Smooth muscle cell (in vitro differentiated cells): ENCODE measurements around the gene LKAAEAR1. TPM values are rescaled to one million over a fixed set of nuclear protein-coding genes. Genes with fewer than 3 reads are reported as not detected.

Experiments used
- DNase-seq: peaks from one replicate; lab custom pipeline; 2025; ENCODE audit not compliant: unreplicated experiment; lab: John Stamatoyannopoulos, UW
- H2AFZ ChIP-seq: fragments of 200-600 bp; sonication (generic); 2 replicates; pipeline ENCODE4 v1.6.0; 2016; ENCODE audit warnings: antibody characterized with exemption, low read depth, mild to moderate bottlenecking
- H3F3A ChIP-seq: fragments of 200-600 bp; sonication (generic); 2 replicates; pipeline ENCODE4 v1.6.0; 2017; ENCODE audit warnings: antibody characterized with exemption, low read depth
- H3K27ac ChIP-seq: fragments of 200-600 bp; sonication (generic); 2 replicates; pipeline ENCODE4 v1.5.1; 2016; ENCODE audit warnings: low read depth, mild to moderate bottlenecking
- H3K27me3 ChIP-seq: fragments of 200-600 bp; sonication (generic); 2 replicates; pipeline ENCODE4 v1.6.1; 2016; ENCODE audit warnings: low read depth, mild to moderate bottlenecking
- H3K36me3 ChIP-seq: fragments of 200-600 bp; sonication (generic); 2 replicates; pipeline ENCODE4 v1.5.1; 2016; ENCODE audit warnings: low read depth
- H3K4me1 ChIP-seq: fragments of 200-600 bp; sonication (generic); 2 replicates; pipeline ENCODE4 v1.5.1; 2016; ENCODE audit warnings: low read depth
- H3K4me2 ChIP-seq: fragments of 200-600 bp; sonication (generic); 2 replicates; pipeline ENCODE4 v1.6.0; 2016; ENCODE audit warnings: mild to moderate bottlenecking
- H3K4me3 ChIP-seq: fragments of 200-600 bp; sonication (generic); 2 replicates; pipeline ENCODE4 v1.5.1; 2016; ENCODE audit warnings: mild to moderate bottlenecking
- H3K79me2 ChIP-seq: fragments of 200-600 bp; sonication (generic); 2 replicates; pipeline ENCODE4 v1.6.0; 2016; ENCODE audit warnings: low read depth, mild to moderate bottlenecking
- H3K9ac ChIP-seq: fragments of 200-600 bp; sonication (generic); 2 replicates; pipeline ENCODE4 v1.6.0; 2016; ENCODE audit warnings: low read depth
- H3K9me3 ChIP-seq: fragments of 200-600 bp; sonication (generic); replicated peaks from 2 replicates; pipeline ENCODE4 v1.5.1; 2016; ENCODE audit warnings: low read depth
- H4K20me1 ChIP-seq: fragments of 200-600 bp; sonication (generic); 2 replicates; pipeline ENCODE4 v1.6.0; 2016; ENCODE audit warnings: low read depth
- WGBS: methylation state at CpG from one replicate; pipeline ENCODE4 v1.1.7; 2016; ENCODE audit warnings: low lambda C conversion rate; 5-methylcytosine and 5-hydroxymethylcytosine counted together
- polyA plus RNA-seq: library from polyadenylated mRNA; unstranded; fragments of >200 nt; fragmentation: Nextera tagmentation; extraction: Ambion mirVana; gene quantifications from 2 replicates; pipeline ENCODE4 v1.2.1, GENCODE V29; 2016
- total RNA-seq: library from RNA; depleted of rRNA; stranded (reverse); fragments of >200 nt; gene quantifications from 2 replicates; pipeline ENCODE4 v1.2.3, GENCODE V29; 2014
- TF ChIP-seq, protein P1 (sequence below): fragments of 200-600 bp; sonication (generic); IDR thresholded peaks from 2 replicates; pipeline ENCODE4 v1.5.1; 2017; ENCODE audit warnings: borderline replicate concordance, mild to moderate bottlenecking, antibody characterized with exemption; ENCODE audit not compliant: insufficient read depth, poor library complexity, severe bottlenecking

The LKAAEAR1 gene
- total and polyA plus RNA-seq, 2 experiments from 2014 or later, result 0.79 TPM; not detected in 1

DNA sequence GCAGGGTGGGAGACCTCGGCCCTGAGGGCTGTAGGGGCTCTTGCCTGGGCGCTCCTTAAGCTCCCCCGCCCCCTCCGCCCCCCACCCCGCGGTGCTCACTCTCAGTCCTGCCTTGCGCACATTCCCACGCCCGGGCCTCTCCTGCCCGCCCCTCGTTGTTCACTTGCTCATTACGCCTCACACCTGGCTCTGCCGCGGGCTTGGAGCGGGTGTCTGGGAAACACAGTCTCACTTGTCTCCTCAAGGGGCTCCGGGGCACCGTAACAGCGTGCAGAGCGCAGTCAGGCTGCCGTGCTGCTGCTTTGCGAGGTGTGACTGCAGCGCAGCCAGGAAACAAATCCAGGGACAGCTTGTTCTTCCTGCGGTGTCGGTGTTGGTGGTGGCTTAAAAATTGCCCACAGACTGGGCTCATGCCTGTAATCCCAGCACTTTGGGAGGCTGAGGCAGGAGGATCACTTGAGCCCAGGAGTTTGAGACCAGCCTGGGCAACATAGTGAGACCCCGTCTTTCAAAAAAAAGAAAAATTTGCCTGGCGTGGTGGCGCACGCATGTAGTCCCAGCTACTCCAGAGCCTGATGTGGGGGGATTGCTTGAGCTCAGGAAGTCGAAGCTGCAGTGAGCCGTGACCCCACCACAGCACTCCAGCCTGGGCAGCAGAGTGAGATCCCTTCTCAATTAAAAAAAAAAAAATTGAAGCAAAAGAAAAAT is 18.6 kb upstream of the LKAAEAR1 start:
- Histone ChIP-seq H3K27me3 (peaks cover 30% of the 10 kb centered on the region), H3K4me3 (peak overlapping the region; percentile 60), H2AFZ (peak overlapping the region; percentile 77), H3K27ac (no peak overlapping the region), H3K4me2 (peak overlapping the region; percentile 95), H3K9me3 (no peaks in the 10 kb centered on the region), H3K36me3 (no peaks in the 10 kb centered on the region), H3K4me1 (no peaks in the 10 kb centered on the region), H4K20me1 (no peaks in the 10 kb centered on the region), H3K79me2 (no peaks in the 10 kb centered on the region), H3K9ac (no peak overlapping the region), H3F3A (no peaks in the 10 kb centered on the region)
- TF ChIP-seq, protein P1, sequence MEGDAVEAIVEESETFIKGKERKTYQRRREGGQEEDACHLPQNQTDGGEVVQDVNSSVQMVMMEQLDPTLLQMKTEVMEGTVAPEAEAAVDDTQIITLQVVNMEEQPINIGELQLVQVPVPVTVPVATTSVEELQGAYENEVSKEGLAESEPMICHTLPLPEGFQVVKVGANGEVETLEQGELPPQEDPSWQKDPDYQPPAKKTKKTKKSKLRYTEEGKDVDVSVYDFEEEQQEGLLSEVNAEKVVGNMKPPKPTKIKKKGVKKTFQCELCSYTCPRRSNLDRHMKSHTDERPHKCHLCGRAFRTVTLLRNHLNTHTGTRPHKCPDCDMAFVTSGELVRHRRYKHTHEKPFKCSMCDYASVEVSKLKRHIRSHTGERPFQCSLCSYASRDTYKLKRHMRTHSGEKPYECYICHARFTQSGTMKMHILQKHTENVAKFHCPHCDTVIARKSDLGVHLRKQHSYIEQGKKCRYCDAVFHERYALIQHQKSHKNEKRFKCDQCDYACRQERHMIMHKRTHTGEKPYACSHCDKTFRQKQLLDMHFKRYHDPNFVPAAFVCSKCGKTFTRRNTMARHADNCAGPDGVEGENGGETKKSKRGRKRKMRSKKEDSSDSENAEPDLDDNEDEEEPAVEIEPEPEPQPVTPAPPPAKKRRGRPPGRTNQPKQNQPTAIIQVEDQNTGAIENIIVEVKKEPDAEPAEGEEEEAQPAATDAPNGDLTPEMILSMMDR, result no peak
- DNase-seq, result no peak
- 37% methylated on average over 20 of the region's 30 CpGs for WGBS

DNA sequence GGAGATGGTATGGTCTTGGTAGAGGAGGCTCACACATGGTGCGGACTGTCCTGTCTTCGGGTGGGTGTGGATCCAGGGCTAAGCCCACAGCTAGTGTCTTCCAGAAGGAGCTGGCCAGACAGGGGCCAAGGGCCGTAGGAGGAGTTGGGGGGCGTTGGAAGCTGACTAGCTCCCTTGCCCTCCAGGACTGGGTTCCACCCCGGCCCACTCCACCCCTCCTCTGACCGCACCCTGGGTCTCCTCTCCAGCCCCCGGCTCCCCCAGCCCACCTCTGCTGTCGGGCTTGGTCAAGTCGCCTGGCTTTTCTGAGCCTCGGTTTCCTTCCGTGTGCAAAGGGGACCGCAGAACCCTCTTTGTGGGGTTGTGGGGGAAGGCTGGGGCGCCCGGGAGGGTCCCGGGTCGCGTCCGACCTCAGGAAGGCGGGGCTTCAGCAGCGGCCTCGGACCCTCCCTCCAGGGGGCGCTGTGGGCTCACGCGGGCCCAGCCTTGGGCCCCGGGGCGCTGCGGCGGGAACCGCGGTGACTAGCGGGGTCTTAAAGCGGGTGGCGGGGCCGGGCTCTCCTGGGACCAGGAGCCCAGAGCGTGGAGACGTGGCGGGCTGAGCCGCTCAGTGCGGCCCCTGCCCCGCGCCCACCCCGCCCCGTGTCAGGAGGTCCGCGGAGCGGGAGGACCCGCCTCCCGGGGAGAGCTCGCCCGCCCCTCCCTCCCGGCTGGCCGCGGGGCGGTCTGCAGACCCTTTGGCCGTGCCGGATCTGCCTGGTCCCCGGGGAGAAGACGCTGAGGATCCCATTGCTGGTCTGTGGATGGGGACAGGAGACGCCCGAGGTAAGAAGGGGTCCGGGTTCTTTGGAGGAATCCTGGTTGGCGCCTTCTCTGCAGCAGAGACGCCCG is 17.8 kb upstream of the LKAAEAR1 start:
- no peak for DNase-seq
- H3K4me1 ChIP-seq, result no peaks in the 10 kb centered on the region
- H3K36me3 ChIP-seq, result no peaks in the 10 kb centered on the region
- no peaks in the 10 kb centered on the region for H3K9me3 ChIP-seq
- H3K79me2 ChIP-seq, result no peaks in the 10 kb centered on the region
- no peak overlapping the region for H3K27ac ChIP-seq
- TF ChIP-seq, protein P1, result peak; percentile 92
- H2AFZ ChIP-seq, result peak overlapping the region; percentile 77
- H3K4me3 ChIP-seq, result peak overlapping the region; percentile 60
- H3K27me3 ChIP-seq, result peaks cover 30% of the 10 kb centered on the region
- H3F3A ChIP-seq, result no peaks in the 10 kb centered on the region
- H3K4me2 ChIP-seq, result peak overlapping the region; percentile 95
- WGBS, result 14% methylated on average over 18 of the region's 64 CpGs
- H4K20me1 ChIP-seq, result no peaks in the 10 kb centered on the region
- H3K9ac ChIP-seq, result no peak overlapping the region

DNA sequence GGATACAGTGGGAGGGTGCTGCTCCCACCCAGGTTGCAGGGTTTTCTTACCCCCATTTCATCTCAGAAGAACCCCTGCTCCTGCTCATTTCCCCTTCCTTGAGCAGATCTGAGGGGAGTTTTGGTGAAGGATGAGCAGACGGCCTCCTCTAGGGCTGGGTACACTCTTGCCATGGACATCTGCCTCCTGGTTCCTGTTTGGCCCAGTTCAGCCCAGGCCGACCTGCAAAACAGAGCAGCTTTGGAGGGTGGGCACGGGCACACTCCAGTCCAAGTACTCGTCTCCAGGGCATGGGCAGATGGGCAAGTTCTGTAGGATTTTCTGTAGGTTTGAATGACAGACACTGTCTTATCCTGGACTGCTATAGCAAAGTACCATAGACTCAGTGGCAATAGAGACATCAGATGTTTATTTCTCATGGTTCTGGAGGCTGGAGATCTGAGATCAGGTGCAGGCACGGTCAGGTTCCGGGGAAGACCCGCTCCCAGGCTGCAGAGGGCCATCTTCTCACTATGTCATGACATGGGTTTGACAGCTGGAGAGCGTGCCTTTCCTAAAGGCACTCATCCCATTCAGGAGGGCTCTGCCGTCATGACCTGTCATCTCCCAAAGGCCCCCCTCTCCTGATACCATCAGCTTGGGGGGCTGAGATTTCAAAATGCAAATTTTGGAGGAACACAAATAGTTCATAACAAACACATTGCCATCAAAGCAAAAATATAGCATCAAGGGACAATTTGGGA is 16.9 kb upstream of the LKAAEAR1 start:
- WGBS, result 87% methylated on average over 9 of the region's 9 CpGs

More for the DNA sequence above, 16.9 kb upstream of the LKAAEAR1 start:
- Histone ChIP-seq H3K4me1 (no peaks in the 10 kb centered on the region), H3K9me3 (no peaks in the 10 kb centered on the region), H3K79me2 (no peaks in the 10 kb centered on the region), H3K27ac (no peak overlapping the region), H3K27me3 (peaks cover 30% of the 10 kb centered on the region), H3F3A (no peaks in the 10 kb centered on the region), H3K4me3 (no peak overlapping the region), H3K9ac (no peak overlapping the region), H2AFZ (no peak overlapping the region), H4K20me1 (no peaks in the 10 kb centered on the region), H3K4me2 (no peak overlapping the region), H3K36me3 (no peaks in the 10 kb centered on the region)
- TF ChIP-seq, protein P1, result no peak
- DNase-seq, result no peak
